Esophagus squamous epithelium (tissue), 4 donors: ENCODE results near the gene IL2RG.

Experiments used
- CTCF ChIP-seq, 6 experiments: fragments of 450-650 bp in 4 of 6; fragments of 200-600 bp in 2 of 6; sonication (generic) in 2 of 6; IDR thresholded peaks; one replicate each; pipeline ENCODE4 v1.5.1; 2016 to 2019; ENCODE audit warnings: antibody characterized with exemption in 6 of 6, mild to moderate bottlenecking in 4 of 6, moderate library complexity in 4 of 6
- POLR2A ChIP-seq, 4 donors: fragments of 450-650 bp; IDR thresholded peaks; one replicate each; pipeline ENCODE4 v1.6.1; 2017; ENCODE audit warnings: antibody characterized with exemption in 4 of 4, mild to moderate bottlenecking in 4 of 4, moderate library complexity in 3 of 4

GRCh38 chrX:71154641-71155040, 43.3 kb upstream of the IL2RG start:
- TF ChIP-seq CTCF (IDR thresholded peaks at IDR 0.05) (no peak), POLR2A (IDR thresholded peaks at IDR 0.05) (no peak)
